Measurements from ENCODE around the gene MYPN.

Gene MYPN

GRCh38 chr10:68145705-68146104 lies 36.4 kb downstream of the MYPN start:
- no peak for DNase-seq (ENCODE audit: low spot score)
- in situ Hi-C loops (cut with MboI; ENCODE audit: low pct_unique_long_range_greater_than_20kb, low sequenced_read_pairs, unreplicated experiment), result no loop called here
- TF ChIP-seq, protein P1, sequence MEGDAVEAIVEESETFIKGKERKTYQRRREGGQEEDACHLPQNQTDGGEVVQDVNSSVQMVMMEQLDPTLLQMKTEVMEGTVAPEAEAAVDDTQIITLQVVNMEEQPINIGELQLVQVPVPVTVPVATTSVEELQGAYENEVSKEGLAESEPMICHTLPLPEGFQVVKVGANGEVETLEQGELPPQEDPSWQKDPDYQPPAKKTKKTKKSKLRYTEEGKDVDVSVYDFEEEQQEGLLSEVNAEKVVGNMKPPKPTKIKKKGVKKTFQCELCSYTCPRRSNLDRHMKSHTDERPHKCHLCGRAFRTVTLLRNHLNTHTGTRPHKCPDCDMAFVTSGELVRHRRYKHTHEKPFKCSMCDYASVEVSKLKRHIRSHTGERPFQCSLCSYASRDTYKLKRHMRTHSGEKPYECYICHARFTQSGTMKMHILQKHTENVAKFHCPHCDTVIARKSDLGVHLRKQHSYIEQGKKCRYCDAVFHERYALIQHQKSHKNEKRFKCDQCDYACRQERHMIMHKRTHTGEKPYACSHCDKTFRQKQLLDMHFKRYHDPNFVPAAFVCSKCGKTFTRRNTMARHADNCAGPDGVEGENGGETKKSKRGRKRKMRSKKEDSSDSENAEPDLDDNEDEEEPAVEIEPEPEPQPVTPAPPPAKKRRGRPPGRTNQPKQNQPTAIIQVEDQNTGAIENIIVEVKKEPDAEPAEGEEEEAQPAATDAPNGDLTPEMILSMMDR (IDR thresholded peaks at IDR 0.05; ENCODE audit: extremely low read depth, insufficient read depth, missing control alignments), result no peak

- TF ChIP-seq, protein P1 (IDR thresholded peaks at IDR 0.05; ENCODE audit: extremely low read depth, insufficient read depth, missing control alignments), result no peak
- in situ Hi-C loops (cut with MboI; ENCODE audit: low pct_unique_long_range_greater_than_20kb, low sequenced_read_pairs, unreplicated experiment), result no loop called here
Observed at GRCh38 chr10:68146133-68146532, 36.8 kb downstream of the MYPN start.

GRCh38 chr10:68151453-68151852 lies 42.2 kb downstream of the MYPN start:
- in situ Hi-C loops (cut with MboI; ENCODE audit: low pct_unique_long_range_greater_than_20kb, low sequenced_read_pairs, unreplicated experiment), result loop anchor here (10.0 kb wide), 1 partner anchor 297 kb away; no protein-coding TSS in a partner anchor
- DNase-seq (ENCODE audit: low spot score), result no peak
- TF ChIP-seq, protein P1 (IDR thresholded peaks at IDR 0.05; ENCODE audit: extremely low read depth, insufficient read depth, missing control alignments), result no peak

More at GRCh38 chr10:68146133-68146532, 36.8 kb downstream of the MYPN start:
- DNase-seq (ENCODE audit: low spot score), result no peak

GRCh38 chr10:68153473-68154210 lies 44.4 kb downstream of the MYPN start:
- in situ Hi-C loops (cut with MboI; ENCODE audit: low pct_unique_long_range_greater_than_20kb, low sequenced_read_pairs, unreplicated experiment), result loop anchor here (10.0 kb wide), 1 partner anchor 299 kb away; no protein-coding TSS in a partner anchor
- TF ChIP-seq, protein P1 (IDR thresholded peaks at IDR 0.05; ENCODE audit: extremely low read depth, insufficient read depth, missing control alignments), result no peak
- DNase-seq (ENCODE audit: low spot score), result no peak

DNA sequence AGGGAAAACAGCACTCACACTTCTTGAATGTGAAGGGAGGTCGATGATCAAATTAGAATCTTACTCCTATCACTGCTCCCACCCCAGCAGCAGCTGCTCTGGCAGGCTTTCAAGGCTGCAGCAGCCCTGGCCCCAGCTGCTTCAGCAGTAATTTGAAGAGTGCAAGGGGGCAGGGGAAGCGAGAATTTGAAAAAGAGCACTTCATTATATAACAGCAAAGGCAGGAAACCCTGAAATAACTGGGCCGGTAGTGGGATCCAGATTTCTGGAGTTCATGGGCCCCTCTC lies 44.9 kb downstream of the MYPN start:
- TF ChIP-seq, protein P1 (IDR thresholded peaks at IDR 0.05; ENCODE audit: extremely low read depth, insufficient read depth, missing control alignments), result no peak
- in situ Hi-C loops (cut with MboI; ENCODE audit: low pct_unique_long_range_greater_than_20kb, low sequenced_read_pairs, unreplicated experiment), result loop anchor here (10.0 kb wide), 1 partner anchor 299 kb away; no protein-coding TSS in a partner anchor
- DNase-seq (ENCODE audit: low spot score), result no peak

DNA sequence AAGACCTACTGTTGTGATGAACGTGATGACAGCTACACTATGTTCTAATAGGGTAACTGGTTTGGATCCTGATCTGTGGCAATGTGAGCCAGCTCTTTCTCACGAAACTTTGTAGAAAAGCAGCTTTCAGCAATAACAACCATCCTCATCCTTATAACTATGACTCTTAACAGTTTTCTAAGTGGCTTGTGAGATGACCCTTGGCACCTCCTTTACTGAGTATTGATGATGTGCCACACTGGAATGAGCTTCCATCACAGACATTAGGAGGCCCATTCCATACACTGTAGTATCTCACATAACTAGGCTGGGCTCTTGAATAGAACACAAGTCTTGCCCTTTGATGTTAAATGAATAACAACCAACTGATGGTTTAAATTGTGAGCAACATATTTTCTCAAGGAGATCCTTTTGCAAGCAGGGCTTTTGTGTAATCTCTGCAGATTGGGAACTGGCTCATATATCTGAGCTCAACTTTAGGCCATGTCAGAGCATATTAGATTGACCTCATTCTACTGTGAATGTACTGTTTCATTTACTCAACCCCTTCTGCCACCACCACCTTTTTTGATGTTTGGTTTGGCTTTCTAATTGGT lies 46.4 kb downstream of the MYPN start:
- TF ChIP-seq, protein P1 (IDR thresholded peaks at IDR 0.05; ENCODE audit: extremely low read depth, insufficient read depth, missing control alignments), result no peak
- in situ Hi-C loops (cut with MboI; ENCODE audit: low pct_unique_long_range_greater_than_20kb, low sequenced_read_pairs, unreplicated experiment), result loop anchor here (10.0 kb wide), 1 partner anchor 301 kb away; no protein-coding TSS in a partner anchor
- DNase-seq (ENCODE audit: low spot score), result no peak

All from GM13977 (cell line).